ENCODE data around the gene IDH3A.

The IDH3A gene

DNA sequence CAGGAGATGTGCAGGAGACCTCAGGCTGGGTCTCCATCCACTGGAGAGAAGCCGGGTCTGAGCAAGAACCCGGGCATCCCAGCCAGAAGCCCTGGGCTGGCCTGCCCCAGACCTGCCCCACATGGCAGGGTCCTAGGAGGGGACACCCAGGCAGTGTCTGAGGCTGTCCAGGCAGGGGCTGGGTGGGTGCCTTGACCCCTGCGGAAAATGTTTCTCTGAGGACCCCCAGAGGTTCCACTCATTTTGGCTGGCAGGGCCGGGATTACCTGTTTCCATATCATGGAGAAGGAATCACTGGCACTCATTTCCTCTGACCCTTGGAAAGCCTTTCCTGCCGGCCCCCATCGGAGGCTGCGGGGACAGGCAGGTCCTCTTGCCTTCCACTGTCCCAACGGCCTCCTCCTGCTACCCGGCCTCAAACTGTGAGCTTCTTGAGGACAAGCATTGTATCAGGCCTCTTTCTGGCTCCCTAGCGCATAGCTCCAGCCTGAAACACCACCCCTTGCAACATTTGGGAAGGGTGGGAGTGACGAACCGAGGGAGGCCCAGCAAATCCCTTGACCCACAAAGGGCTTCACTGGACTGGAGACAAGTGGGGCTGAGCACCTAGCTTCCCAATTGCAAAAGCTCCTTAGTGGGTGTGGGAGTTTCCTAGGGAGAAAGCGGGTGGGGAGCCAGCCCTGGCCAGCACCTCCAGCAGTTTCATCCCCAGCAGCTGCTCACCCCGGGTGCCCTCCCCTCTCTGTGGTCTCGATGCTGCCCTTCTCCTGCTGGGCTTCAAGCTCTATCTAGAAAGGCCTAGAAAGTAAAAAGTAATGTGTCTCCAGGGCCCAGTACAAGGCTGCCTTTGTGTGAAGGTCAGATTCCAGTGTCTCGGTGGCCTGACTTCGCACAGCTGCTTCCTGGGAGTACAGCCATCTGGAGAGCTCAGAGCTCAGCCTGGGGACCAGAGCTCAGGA, 55.5 kb downstream of the IDH3A start:
- DNase-seq (ENCODE audit: low read depth), result no peak

DNA sequence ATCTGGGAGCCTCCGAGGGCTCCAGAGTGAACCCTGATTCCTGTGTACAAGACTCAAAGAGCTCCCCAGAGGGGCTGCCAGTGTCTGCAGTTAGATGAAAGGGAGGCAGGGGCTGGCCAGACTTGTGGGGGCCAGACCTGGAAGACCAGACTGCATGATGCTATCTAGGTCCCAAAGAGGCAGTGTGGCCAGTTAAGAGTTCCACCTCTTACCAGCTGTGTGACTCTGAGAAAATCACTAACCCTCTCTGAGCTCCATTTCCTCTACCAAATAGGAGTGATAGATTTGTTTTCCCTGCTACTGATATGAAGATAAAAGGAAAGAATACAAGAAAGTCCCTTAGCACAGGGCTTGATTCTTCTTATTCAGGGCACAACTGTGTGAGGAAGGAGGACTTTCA, 56.2 kb downstream of the IDH3A start:
- DNase-seq (ENCODE audit: low read depth), result no peak

DNA sequence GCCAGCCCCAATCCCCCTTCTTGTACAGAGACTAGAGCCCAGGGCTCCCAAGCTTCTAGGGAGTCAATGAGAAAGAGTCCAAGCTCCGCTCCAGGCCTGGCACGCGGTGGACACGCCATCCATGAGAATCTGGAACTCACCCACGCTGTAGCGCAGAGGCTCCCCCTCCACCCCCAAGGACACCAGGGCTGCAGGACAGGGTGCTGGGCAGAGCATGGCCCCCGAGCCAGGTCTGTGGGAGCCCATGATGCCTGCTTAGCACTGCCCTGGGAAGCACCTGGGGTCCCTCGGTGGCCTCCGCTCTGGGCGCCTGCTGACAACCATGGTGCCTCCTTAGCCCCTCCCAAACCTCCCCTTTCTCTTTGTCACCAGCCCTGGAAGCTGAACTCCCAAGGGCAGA, 56.7 kb downstream of the IDH3A start:
- no peak for DNase-seq (ENCODE audit: low read depth)

DNA sequence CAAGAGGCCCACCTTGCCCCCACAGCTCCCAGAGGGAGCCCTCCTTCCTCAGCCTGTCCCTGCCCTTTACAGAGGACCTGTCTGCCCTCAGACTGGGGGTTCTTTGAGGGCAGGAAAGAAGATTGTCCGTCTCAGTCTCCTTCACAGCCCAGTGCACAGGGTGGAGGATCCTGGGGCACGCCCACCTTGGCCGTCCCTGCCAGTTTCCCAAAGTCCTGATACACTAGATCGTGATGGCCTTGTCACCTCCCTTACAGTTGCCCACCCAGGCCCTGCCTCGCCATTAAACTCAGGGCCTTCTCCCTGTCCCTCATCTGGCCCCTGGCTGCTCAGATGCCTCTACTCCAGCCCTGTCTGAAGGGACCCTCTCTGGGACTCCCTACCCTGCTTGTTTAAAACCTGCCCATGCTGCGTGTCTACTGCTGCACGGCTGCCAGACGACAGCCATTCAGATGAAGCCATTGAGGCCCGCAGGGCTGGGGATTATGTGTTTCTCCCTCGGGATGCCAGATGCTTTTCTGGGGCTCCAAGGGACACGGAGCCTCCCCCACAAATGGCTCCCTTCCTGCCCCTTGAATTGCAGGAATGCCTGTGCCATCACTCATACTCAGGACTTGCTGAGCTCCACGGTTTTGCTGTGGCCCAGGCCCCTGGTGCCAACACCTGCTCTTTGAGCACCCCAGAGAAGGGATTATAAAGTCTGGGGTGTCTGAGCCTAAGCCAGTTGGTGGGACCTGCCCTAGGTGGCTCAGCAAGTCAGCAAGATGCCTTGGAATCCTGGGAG, 57.4 kb downstream of the IDH3A start:
- DNase-seq (ENCODE audit: low read depth), result no peak

DNA sequence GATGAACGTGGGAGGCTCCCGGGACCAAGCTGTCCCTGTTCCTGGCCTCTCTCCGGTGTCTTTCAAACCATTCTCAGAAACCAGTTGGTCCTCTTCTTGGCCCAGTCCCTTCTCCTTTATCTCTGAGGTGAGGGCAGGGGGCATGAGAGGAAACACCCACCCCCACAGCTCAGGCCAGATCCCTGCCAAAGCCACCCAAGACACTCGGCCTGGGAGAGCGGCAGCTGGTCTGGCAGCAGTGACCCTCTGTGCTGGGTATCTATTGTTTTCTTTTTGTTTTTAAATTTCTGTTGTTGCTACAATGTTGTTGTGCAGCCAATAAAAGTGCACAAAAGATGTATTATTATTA, 57.9 kb downstream of the IDH3A start:
- no peak for DNase-seq (ENCODE audit: low read depth)

DNA sequence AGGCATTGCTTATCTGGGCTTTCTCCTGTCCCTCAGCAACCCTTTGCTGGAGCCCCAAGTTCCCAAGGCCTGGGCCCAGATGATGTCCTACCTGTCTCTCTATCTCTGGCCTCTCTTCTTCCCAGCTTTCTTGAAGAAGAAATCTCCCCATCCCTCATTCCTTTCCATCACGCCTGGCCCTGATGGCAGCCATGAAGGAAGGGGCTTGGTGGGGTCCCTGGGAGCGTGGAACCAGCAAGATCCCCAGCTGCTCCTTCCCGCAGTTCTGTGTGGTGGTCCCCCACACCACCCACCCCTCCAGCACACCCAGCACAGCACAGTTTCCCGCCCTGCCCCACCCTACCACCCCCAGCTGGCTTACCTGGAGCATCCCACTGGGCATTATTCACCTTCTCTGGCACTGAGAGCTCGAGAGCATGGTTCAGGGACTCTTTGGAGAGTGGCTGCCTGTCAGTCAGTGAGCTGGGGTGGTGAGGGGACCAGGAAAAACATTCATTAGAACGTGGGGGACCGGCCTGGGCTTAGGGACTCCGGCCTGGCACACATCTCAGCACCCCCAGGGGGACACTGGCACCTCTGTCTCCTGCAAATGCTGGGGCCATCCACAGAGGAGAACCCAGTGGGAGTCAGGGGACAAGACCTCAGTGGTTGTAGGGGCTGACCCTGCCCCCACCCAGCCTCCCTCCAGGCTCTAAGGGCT, 58.6 kb downstream of the IDH3A start:
- no peak for DNase-seq (ENCODE audit: low read depth)

DNA sequence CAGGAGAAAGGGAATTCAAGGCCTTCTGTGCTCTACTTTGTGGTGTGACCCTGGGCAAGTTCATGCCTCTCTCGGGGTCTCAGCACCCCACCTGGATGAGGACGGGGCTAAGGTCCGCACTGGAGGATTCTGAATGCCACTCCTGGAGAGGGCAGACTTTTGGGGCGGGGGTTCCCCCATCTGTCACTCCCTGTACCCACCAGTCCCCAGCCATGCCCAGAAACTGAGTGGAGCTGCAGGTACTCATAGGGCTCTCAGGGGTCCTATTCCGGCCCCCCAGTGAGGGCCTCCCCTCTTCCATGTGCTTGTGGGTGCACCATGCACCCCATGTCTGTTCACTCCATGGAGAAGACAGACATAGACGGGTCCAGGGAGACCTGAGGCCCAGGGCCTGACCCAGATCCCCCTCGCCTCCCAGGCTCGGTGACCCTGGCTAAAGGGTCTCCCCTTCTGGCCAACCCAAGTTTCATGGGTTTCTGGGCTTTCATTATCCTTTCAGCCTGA, 59.2 kb downstream of the IDH3A start:
- no peak for DNase-seq (ENCODE audit: low read depth)

DNA sequence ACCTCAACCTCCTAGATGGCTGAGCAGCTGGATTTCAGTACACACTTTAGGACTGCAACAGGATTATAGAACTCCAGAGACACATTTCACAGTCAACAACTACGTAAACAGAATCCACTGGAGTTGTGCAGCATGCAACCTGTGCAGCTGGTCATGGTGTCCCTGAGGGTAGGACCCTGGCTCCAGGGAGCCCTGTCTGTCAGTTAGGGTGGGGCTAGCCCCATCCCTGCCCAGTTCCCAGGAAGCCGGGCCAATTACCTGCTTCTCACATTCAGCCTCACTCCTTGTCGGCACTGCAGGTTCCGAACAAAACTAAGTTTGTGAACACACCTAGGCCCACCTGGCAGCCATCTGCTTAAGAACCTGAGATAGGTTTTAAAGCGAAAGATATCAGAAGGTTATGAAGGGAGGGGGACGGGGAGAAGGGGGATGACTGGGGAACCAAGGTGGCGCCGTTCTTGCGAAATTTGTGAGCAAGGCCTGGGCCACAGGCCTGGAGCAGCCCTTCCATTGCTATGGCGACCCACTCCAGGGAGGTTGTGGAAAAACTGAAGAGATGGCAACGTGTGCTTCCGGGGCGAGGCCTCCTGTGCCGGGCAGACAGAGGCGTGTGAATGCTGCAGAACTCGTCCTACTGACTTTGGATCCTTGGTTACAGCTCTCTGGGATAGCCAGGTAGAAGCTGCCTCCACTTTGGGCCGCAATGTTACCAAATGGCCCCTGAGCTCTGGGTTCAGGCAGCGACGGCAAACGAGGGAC, 59.9 kb downstream of the IDH3A start:
- no peak for DNase-seq (ENCODE audit: low read depth)

DNA sequence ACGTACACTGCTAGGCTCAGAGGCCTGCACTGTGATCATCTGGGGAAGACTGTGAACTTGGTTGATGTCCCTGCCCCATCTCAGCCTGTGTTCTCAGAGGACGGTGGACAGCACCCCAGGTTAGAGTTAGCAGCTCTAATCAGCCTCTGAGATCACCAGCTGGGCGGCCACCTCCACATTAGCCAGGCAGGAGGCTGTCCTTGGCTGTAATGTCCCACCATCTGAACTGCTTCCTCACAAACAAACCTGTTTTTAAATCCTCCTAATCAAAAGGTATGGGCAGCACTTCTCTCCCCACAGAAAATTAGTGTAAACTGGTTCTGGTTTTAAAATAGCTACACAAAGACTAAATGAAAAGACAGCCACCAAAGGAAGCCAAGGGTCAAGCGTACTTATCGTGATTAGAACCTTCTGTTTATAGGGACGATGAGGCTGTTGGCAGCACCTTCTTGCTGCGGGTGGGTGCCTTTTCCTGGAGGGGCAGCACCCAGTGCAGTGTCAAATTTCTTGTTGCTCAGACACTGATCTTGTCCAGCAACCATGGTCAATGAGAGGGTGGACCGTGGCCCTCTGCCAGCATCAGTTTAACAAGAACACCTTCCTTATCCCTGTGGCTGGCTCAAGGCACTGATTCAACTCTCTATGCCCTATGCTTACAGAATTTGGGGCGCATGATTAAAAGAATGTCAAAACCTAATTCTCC, 60.6 kb downstream of the IDH3A start:
- no peak for DNase-seq (ENCODE audit: low read depth)

DNA sequence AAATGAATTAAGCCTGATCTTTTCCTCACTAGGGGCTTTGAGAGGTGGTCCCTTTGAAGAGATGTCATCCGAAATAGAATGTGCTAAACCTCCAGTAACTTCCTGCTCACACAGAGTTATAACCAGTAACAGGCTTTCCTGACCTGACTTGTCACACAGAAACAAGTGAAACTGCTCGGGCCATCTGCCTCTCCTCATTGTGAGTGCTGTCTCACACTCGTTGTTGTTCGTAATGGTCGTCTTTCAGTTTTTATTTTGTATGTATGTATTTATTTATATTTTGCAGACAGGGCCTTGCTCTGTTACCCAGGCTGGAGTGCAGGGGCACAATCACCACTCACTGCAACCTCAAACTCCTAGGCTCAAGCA, 61.2 kb downstream of the IDH3A start:
- DNase-seq (ENCODE audit: low read depth), result no peak

DNA sequence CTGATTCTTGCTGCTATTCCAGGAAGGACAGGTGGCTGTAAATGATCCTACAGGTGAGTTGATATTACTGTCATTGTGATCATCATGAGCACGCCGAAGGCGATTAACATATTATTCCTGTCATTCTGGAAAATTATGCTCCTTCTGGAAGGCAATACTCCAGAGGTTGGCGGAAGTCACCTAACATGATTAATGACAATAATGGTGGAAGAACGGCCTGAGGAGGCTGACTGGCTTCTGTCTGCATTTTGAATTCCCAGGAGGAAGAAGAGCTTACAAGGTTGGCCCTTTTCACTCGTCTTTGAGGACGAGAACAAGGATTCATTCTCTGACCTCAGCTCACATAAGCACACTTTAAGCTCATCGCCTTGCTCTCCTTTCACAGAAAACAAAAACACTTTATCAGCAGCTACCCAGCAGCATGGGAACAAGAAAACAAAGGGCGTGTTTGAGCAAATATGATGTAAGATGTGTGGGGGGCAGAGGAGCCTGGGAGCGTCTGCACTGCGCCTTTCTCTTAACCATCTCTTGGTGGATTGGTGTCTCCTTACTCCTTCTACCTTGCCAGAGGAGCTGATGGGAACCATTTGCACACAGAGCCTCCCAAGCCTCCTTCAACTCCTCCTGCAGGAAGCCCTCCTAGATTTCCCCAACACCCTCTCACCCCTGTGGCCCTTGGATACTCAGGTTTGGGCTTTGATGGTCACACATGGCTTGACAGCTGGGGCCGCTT, 62.2 kb downstream of the IDH3A start:
- no peak for DNase-seq (ENCODE audit: low read depth)

DNA sequence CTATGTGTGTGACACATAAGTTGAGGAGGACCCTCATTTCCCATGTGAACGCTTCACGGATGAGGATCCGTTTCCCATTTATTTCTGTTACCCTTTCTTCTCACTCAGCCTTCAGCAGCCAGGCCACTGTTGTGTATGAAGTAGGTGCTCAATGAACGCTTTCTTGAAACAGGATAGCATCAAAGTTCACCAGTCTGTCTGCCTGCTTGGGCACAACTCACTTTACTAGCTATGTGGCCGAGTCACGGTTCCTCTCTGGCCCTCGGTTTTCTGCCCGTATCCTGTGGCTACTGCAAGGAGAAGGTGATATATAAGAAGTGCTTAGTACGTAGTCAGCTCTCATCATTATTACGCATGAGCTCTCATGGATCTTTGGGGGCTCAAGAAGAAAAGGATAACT, 62.8 kb downstream of the IDH3A start:
- no peak for DNase-seq (ENCODE audit: low read depth)

DNA sequence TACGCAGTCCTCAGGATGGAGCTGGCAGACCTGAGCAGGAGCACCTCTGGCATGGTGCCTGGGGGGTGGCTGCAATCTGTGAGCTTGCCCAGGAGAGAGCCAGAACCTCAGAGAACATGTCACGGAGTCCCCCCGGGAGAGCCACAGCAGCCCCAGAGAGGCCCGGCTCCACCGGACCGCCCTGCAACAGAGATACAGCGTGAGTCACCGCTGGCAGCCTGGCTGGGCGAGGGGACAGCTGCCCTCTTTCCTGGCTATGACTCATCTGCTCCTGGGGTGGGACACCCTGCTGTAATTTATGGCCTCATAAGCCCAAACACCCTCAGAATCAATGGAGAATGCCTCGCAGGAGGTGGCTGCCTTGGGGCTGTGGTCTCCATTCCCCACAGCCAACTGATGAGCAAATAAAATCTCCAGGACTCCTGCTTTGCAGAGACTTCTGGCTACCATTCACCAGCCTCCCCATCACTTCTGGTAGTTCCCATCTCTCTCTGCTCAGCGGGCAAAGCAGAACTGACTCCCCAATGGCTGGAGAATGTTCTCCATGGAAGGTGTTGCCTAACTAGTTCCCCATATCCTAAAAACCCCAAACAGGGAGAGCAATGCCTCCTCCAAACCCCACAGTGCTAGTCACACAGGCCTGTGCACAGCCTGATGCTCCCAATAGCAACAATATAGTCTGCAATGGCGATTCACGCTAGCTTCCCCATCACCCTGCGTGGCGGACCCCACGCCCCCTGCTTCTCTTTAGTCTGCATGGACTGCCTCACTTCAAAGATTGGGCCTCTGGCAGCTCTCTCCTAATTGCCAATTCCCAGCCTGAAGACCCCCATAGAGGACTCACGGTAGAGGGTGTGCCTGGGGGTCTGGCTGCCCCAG, 63.6 kb downstream of the IDH3A start:
- DNase-seq (ENCODE audit: low read depth), result no peak

DNA sequence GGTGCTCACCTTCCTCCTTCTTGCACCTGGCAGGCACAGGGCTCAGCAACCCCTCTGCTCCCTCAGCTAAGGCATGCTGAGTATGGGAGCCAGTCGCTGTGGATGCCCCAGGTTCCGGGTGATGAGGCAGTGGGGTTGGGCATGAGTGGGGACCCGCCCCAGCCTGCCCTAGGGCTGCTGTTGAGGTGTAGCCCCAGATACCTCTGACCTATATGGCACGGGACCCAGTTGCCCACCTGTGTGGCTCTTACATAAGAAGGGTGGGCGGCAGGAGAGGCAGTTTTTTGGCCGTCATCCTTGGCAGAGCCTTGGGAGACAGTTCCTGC, 64.2 kb downstream of the IDH3A start:
- DNase-seq (ENCODE audit: low read depth), result no peak

DNA sequence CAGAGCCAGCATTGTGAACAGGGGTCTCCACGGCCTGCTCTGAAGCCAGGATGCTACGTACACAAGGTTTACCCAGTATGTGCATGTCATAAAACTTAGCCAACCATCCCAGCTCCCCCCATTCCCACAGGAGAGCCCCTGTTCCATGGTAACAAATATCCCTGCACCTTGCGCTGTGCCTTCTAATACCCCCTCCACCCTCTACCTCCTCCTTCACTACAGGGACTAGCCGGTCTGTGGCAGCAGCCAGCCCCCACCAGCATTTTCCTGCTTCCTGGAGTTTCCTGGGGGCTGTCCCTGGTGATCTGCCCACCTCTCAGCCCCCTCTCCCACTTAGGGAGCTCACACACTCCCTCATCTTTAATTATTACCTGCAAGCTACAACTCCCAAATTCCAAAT, 64.8 kb downstream of the IDH3A start:
- no peak for DNase-seq (ENCODE audit: low read depth)

DNA sequence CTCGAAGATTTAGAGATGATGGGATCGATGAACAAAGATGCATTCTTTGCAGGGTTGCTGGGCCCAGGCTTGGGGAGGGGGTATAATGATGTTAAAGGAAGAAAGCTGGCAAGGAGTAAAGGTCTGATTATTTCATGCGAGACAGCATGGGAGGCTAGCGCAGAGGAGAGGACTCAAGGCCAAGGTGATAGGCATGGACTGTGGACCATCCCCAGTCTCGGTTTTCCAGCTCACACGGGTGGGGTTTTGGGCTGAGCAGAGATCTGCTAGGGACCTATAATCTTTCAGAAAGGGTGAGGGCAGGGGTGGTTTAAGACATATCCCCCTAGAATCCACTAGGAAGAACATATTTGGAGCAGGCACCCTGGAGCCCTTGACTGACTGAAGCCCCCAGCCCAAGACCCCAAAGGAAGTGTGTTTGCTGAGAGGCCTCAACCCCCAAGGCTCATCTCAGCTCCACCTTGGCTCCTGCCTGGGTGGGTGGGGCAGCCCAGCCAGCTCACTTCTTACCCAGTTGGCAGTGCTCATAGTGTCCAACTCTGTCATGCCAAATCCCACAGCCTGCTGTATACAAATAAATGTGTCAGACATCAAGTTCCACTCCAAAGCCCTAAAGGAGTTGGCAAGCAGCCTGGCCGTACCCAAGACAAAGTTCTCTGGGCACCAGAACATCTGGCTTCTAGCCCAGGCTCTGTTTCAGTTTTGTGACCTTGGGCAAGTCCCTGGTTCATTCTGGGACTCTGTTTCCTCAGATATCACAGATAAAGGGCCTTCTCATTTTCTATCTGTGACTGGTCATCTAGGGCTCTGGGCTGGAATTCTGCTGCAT, 67.3 kb downstream of the IDH3A start:
- no peak for DNase-seq (ENCODE audit: low read depth)

DNA sequence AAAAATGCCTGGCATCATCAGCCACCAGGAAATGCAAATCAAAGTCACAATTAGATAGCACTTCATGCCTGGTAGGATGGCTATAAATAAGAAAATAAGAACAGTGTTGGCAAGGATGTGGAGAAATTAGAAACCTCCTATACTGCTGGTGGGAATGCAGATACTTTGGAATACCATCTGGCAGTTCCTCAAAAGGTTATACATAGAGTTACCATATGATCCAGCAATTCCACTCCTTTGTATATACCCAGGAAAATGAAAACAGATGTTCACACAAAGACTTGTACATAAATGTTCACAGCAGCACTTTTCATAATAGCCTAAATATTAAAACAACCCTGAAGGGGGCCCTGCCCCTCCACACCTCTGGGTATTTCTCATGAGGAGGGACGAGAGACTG, 71.6 kb downstream of the IDH3A start:
- no peak for DNase-seq (ENCODE audit: low read depth)

Data from CMK (cell line).